Measurements from ENCODE around the gene PHF20.
"Not testable (repeated sequence)": the region's sequence is repeated elsewhere in the genome, so short reads cannot be mapped to it uniquely, and the experiment has no call there.

Gene PHF20

GRCh38 chr20:35985806-35986205 lies 214.0 kb downstream of the PHF20 start:
- DNase-seq: no peak

DNA sequence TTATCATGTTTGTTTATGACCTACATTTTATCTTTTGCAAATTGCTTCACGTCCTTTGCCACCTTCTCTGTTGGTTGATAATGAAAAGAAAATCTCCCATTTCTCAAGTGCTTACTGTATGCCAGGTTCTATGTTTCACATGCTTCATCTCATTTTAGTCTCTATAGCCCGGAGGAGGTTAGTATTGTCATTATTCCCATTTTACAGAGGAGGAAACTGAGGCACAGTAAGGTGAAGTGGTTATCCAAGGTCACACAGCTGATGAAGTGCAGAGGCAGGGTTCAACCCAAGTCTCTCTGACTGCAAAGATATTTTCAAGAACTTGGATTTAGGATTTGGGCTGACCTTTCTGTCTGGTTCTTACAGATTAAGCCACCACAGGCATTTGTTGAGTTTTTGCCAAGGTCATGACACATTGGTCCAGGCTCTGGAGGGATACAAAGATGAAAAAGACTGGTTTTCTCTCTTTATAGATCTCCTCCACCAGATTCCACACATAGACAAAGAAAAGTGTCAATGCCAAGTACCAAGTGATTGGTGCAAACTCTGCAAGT lies 217.2 kb downstream of the PHF20 start:
- DNase-seq: no peak

GRCh38 chr20:35991142-35991771 lies 219.4 kb downstream of the PHF20 start:
- no peak for DNase-seq

GRCh38 chr20:35992713-35993335 lies 221.0 kb downstream of the PHF20 start:
- peak; percentile 2 to 16 for DNase-seq

- peak; percentile 76 to 80 for DNase-seq
Measured at GRCh38 chr20:35994994-35995453, 223.2 kb downstream of the PHF20 start.

DNA sequence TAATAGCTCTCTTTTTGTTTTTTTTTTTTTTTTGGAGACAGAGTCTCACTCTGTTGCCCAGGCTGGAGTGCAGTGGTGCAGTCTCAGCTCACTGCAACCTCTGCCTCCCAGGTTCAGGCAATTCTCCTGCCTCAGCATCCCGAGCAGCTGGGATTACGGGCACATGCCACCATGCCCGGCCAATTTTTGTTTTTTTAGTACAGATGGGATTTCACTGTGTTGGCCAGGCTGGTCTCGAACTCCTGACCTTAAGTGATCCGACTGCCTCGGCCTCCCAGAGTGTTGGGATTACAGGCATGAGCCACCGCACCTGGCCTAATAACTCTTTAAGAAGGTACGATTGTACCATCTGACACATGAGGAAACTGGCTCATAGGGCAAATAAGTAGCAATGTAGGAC lies 224.7 kb downstream of the PHF20 start:
- DNase-seq: not testable (repeated sequence)

Measured in stimulated activated CD4-positive, alpha-beta T cell treated with anti-CD3 and anti-CD28 coated beads, Interleukin-4, amount 100 ng/mL, for 4 hours (primary cell).